ENCODE measurements around the gene ZNF593.

- TF ChIP-seq TAF1 (CRISPR knock-in tag; IDR thresholded peaks at IDR 0.05) (no peak), ASH2L (IDR thresholded peaks at IDR 0.05; ENCODE audit: insufficient read length, low read depth, low read length) (no peak), ZNF274 (CRISPR knock-in tag; IDR thresholded peaks at IDR 0.05) (no peak), SETDB1 (CRISPR knock-in tag; IDR thresholded peaks at IDR 0.05; ENCODE audit: borderline replicate concordance) (no peak), CSRNP1 (CRISPR knock-in tag; IDR thresholded peaks at IDR 0.05) (no peak), KAT8 (CRISPR knock-in tag; IDR thresholded peaks at IDR 0.05) (no peak), ZNF496 (CRISPR knock-in tag; IDR thresholded peaks at IDR 0.05; ENCODE audit: insufficient replicate concordance) (no peak), TMF1 (CRISPR knock-in tag; IDR thresholded peaks at IDR 0.05; ENCODE audit: low read depth) (no peak), POLR2A (IDR thresholded peaks at IDR 0.05; ENCODE audit: insufficient read depth in 1 of 2, low read depth in 2 of 2, low read length in 2 of 2) (no peak), TAF15 (IDR thresholded peaks at IDR 0.05; ENCODE audit: low read depth, low read length, poor library complexity, severe bottlenecking) (no peak), ZNF572 (CRISPR knock-in tag; IDR thresholded peaks at IDR 0.05) (no peak)
- TF ChIP-seq, protein P1, sequence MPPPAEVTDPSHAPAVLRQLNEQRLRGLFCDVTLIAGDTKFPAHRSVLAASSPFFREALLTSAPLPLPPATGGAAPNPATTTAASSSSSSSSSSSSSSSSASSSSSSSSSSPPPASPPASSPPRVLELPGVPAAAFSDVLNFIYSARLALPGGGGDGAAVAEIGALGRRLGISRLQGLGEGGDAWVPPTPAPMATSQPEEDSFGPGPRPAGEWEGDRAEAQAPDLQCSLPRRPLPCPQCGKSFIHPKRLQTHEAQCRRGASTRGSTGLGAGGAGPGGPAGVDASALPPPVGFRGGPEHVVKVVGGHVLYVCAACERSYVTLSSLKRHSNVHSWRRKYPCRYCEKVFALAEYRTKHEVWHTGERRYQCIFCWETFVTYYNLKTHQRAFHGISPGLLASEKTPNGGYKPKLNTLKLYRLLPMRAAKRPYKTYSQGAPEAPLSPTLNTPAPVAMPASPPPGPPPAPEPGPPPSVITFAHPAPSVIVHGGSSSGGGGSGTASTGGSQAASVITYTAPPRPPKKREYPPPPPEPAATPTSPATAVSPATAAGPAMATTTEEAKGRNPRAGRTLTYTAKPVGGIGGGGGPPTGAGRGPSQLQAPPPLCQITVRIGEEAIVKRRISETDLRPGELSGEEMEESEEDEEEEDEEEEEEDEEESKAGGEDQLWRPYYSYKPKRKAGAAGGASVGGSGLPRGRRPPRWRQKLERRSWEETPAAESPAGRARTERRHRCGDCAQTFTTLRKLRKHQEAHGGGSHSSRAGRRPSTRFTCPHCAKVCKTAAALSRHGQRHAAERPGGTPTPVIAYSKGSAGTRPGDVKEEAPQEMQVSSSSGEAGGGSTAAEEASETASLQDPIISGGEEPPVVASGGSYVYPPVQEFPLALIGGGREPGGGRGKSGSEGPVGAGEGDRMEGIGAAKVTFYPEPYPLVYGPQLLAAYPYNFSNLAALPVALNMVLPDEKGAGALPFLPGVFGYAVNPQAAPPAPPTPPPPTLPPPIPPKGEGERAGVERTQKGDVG (CRISPR knock-in tag; IDR thresholded peaks at IDR 0.05; ENCODE audit: borderline replicate concordance): no peak
- TF ChIP-seq, protein P2, sequence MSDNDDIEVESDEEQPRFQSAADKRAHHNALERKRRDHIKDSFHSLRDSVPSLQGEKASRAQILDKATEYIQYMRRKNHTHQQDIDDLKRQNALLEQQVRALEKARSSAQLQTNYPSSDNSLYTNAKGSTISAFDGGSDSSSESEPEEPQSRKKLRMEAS (IDR thresholded peaks at IDR 0.05): no peak
Observed at GRCh38 chr1:26122988-26123973, 46.4 kb upstream of the ZNF593 start.
